Natural killer cell treated with Interleukin-12 subunit alpha and Interleukin-12 subunit beta and Interleukin-15 and Interleukin-18, amount 100 ng/mL, for 72 hours (primary cell): ENCODE measurements around the gene LRRTM4. TPM values are rescaled to one million over a fixed set of nuclear protein-coding genes. Genes with fewer than 3 reads are reported as not detected.

Experiments used
- ATAC-seq, 2 donors: fragments of 150-1000 bp; cut with Tn5 transposase in 1 of 2; sonication (Bioruptor Pico), chemical (Tn5 transposase) in 1 of 2; 2 replicates each; pipeline ENCODE4 v1.10.0; 2021
- DNase-seq: peaks from one replicate; pipeline ENCODE4 v3.0.0; 2022; ENCODE audit warnings: low spot score
- H3K27ac Mint-ChIP-seq, 2 donors: 1 replicate in 1 of 2; 2 replicates in 1 of 2; pipeline ENCODE4 v1.8.0; 2022; ENCODE audit warnings: mixed read lengths in 2 of 2, mild to moderate bottlenecking in 1 of 2, moderate library complexity in 1 of 2
- H3K27me3 Mint-ChIP-seq, 2 donors: 1 replicate in 1 of 2; 2 replicates in 1 of 2; pipeline ENCODE4 v1.8.0; 2022; ENCODE audit warnings: mixed read lengths in 2 of 2
- H3K36me3 Mint-ChIP-seq: one replicate; pipeline ENCODE4 v1.8.0; 2022; ENCODE audit warnings: mixed read lengths
- H3K4me1 Mint-ChIP-seq, 2 donors: 1 replicate in 1 of 2; 2 replicates in 1 of 2; pipeline ENCODE4 v1.8.0; 2022; ENCODE audit warnings: low read depth in 2 of 2, mixed read lengths in 2 of 2, mild to moderate bottlenecking in 1 of 2
- H3K4me3 Mint-ChIP-seq: one replicate; pipeline ENCODE4 v1.8.0; 2022; ENCODE audit warnings: mixed read lengths
- H3K9me3 Mint-ChIP-seq: 2 replicates; pipeline ENCODE4 v1.8.0; 2022; ENCODE audit warnings: mixed read lengths
- total RNA-seq, 2 donors: library from RNA; stranded (reverse); gene quantifications; one replicate each; pipeline ENCODE4 v1.2.3, GENCODE V29; 2022

LRRTM4 gene
- total RNA-seq, 2 donors from 2014 or later: not detected

DNA sequence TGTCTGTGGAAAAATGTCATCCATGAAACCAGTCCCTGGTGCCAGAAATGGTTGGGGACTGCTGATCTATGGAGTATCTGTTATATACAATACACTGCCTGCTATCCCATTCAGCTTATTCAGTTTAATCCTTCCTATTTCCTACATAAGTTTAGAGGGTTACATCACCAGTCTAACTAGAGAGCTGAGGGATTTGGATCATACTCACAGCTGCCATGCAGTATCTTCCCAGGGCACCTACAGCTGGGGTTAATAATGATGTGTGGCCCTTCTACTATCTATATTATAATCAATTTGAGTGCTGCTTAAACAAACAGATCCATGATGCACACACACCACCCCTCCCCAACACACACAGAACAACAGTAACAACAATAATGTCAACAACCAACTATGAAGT lies 524.0 kb downstream of the LRRTM4 start:
- no peaks in the 10 kb centered on the region for H3K4me1 Mint-ChIP-seq
- no peaks in the 10 kb centered on the region for H3K27me3 Mint-ChIP-seq
- H3K9me3 Mint-ChIP-seq: peaks cover 14% of the 10 kb centered on the region
- H3K36me3 Mint-ChIP-seq: no peaks in the 10 kb centered on the region
- H3K27ac Mint-ChIP-seq: no peak overlapping the region
- H3K4me3 Mint-ChIP-seq: no peak overlapping the region
- ATAC-seq: no peak
- no peak for DNase-seq

DNA sequence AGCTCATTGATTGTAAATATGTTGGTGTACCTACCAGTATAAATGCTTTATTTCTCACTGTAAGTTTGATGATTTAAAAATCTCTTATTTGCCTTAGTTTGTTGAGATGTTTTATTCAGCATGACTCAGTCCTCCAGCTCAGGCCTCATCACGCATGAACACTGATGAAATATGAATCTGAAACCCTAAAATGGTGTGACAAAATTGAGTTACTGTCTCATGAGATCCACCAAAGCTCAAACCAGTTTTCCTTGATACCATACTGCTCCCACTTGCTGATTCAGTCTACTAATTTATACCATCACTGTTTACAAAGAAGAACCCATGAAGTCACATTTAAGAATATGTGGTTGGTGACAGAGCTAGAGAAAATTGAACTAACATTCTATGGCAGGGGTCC lies 524.9 kb downstream of the LRRTM4 start:
- Mint-ChIP-seq H3K27ac (no peak overlapping the region), H3K36me3 (no peaks in the 10 kb centered on the region), H3K27me3 (no peaks in the 10 kb centered on the region), H3K9me3 (peaks cover 10% of the 10 kb centered on the region), H3K4me3 (no peak overlapping the region), H3K4me1 (no peaks in the 10 kb centered on the region)
- DNase-seq: no peak
- no peak for ATAC-seq

DNA sequence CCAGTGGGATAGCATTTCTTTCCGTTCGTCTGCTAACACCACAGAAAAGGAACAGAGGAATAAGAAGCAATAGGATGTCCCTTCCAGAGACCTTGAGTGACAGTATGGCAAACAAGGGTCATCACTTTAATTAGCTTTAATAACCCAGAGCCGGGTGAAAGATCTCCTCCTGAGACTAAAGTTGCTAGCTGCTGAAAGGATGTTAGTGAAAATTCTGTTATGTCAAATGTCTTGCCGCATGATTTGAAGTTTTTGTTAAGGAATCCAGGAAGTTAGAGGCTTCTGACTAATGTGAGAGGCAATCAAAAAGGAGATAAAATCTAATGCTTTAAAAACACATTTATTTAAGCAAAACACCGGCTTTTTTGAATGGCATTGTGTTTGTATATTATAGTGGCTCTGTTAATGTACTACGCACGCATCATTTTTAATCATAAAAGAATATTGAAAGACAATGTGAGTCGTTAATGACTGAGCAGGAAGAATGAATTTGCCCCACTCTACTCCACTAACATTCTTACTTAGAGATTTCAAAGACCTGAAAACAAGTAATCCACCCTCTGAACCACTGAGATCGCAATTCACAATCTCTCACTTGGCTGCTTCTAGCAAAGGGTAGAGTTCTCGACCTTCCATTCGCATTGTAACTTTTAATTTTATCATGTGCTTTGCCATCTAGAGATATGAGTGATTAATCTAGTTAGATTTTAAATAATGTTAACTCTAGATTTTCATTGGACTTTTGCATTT lies 536.6 kb downstream of the LRRTM4 start:
- H3K27me3 Mint-ChIP-seq: no peaks in the 10 kb centered on the region
- H3K4me1 Mint-ChIP-seq: no peaks in the 10 kb centered on the region
- H3K4me3 Mint-ChIP-seq: no peak overlapping the region
- no peak overlapping the region for H3K27ac Mint-ChIP-seq
- DNase-seq (no peak), ATAC-seq (no peak)
- peaks cover 15% of the 10 kb centered on the region for H3K9me3 Mint-ChIP-seq
- H3K36me3 Mint-ChIP-seq: peaks cover under 1% of the 10 kb centered on the region

DNA sequence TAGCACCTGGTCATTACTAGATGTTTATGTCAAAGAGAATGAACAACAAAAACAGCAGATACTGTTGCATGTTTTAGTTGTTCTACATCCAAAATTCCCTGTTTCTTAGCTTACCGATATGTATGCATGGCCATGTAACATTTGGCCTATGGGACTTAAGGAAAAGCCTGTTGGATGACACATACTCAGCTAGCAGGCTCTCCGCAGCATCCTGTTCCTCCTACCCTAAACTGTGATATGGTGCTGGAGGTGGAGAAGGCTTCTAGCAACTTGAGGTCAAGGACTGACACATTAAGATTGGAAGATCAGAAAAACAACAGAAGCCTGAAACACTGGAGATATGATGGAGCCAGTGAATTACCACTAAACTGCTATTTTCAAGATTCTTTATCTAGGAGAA lies 537.8 kb downstream of the LRRTM4 start:
- no peak overlapping the region for H3K4me3 Mint-ChIP-seq
- ATAC-seq: no peak
- H3K4me1 Mint-ChIP-seq: no peaks in the 10 kb centered on the region
- H3K9me3 Mint-ChIP-seq: peaks cover 11% of the 10 kb centered on the region
- no peak for DNase-seq
- H3K36me3 Mint-ChIP-seq: no peaks in the 10 kb centered on the region
- H3K27me3 Mint-ChIP-seq: no peaks in the 10 kb centered on the region
- no peak overlapping the region for H3K27ac Mint-ChIP-seq

DNA sequence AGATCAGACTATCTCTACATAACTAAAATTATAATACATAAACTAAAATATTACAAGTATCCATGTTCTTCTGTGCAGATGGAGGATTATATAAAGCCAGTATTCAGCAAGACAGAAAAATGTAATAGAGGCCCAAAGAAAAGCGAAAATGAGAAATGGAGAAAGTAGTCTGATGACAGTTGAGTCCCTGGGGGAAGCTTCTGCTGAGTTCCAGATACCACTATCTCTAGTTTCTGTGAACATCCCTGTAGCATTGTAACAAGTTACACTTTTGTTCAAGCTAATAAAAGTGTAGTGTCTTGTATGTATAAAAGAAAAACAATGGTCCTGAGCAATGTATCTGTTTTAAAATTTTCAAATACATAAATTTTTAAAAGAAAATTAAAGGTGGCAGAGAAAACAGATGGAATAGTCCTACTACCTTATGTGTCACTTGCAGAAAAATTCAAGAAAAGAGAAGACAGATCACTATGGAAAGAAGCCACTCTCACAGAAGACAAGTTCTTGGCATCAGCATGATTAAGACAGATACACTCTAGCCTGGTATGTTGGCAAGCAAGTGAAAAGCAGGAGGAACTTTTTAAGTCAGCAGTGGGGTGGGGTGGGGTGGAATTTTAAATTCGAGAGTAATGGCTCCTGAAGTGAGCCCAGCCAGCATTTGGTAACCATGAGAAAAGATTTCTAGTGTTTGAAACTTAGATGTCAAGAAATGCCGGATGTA lies 541.9 kb downstream of the LRRTM4 start:
- Mint-ChIP-seq H3K9me3 (peaks cover 12% of the 10 kb centered on the region), H3K36me3 (no peaks in the 10 kb centered on the region), H3K4me1 (no peaks in the 10 kb centered on the region), H3K4me3 (no peak overlapping the region), H3K27ac (no peak overlapping the region), H3K27me3 (no peaks in the 10 kb centered on the region)
- DNase-seq: no peak
- ATAC-seq: no peak

DNA sequence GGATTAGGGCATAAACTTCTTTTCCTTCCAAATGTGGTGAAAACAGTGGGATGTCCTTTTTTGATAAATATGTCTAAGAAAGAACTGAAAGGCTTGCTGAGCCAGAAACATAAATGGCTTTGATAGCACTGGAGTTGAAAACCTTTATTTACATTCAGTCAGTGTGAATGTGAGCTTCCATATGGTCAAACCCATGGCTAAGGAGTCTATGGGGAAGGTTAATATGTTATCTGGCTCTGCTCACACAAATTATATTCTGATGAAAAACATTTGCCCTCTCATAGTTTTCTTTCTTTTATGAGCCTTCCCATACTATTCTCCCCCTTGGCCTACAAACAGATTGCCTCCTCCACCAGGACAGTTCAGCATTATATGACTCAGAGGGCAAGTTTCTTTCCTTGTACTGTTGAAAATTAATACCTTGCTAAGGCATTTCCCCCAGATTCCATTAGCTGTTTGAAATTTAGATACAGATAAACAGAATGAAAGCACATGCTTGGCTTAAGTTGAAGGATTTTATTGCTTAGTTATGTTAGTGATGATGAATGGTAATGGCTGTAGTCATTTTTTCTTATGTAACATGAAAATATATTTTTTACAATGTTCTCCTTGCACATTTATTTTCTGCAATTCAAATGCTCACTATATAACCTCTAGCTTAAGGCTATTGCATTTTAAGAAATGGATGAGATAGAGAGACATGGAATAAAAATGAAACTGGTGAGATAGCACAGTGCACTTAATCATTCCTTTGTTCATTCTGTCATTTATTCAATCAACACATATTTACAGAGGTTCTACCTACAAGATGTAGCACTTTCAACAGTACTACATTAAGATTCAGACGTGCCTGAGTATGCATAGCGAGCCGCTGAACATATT lies 544.1 kb downstream of the LRRTM4 start:
- H3K36me3 Mint-ChIP-seq: no peaks in the 10 kb centered on the region
- no peak overlapping the region for H3K4me3 Mint-ChIP-seq
- no peak for ATAC-seq

DNA sequence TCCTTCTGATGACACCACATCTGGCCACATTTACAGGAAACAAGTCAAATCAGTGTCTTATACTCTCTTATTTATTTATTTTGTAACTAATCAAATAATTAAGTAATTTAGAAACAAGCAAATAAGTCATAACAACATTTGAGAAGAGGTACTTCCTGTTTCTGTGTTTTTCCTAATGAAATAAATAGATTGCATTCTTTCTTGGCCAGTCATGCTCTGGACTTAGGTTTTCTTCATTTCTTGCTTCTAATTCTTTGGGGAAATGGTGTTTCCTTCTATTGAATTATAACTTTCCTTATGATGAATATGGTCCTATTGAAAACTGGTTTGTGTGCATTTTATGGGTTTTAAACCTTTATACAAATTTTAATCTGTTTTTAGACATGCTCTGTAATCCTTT lies 546.4 kb downstream of the LRRTM4 start:
- Mint-ChIP-seq H3K27ac (no peak overlapping the region), H3K4me1 (no peaks in the 10 kb centered on the region), H3K4me3 (no peak overlapping the region), H3K36me3 (no peaks in the 10 kb centered on the region), H3K27me3 (no peaks in the 10 kb centered on the region), H3K9me3 (peaks cover 10% of the 10 kb centered on the region)
- ATAC-seq (no peak), DNase-seq (no peak)

More for the DNA sequence above, 544.1 kb downstream of the LRRTM4 start:
- Mint-ChIP-seq H3K4me1 (no peaks in the 10 kb centered on the region), H3K27me3 (no peaks in the 10 kb centered on the region), H3K9me3 (peaks cover 8% of the 10 kb centered on the region), H3K27ac (no peak overlapping the region)
- DNase-seq: no peak

DNA sequence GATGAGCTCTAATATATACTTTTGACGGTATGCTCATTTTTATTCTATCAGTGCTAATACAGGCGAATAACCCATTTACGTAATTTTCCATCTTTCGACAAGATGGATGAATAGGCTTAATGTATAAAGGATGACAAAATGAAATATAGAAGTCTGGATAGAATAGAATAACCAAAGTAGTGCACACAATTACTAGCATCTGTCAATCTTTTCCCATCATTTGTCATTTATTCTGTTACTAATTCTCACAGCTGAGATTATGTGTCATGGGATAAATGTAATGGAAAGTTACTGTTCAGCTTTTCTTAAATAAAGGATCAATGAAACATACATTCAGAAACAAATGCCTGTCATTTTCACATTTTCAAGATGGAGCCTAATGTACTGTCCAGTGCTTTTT lies 548.6 kb downstream of the LRRTM4 start:
- H3K4me3 Mint-ChIP-seq: no peak overlapping the region
- ATAC-seq (no peak), DNase-seq (no peak)
- peaks cover 11% of the 10 kb centered on the region for H3K9me3 Mint-ChIP-seq
- no peaks in the 10 kb centered on the region for H3K4me1 Mint-ChIP-seq
- no peaks in the 10 kb centered on the region for H3K36me3 Mint-ChIP-seq
- no peak overlapping the region for H3K27ac Mint-ChIP-seq
- H3K27me3 Mint-ChIP-seq: no peaks in the 10 kb centered on the region

DNA sequence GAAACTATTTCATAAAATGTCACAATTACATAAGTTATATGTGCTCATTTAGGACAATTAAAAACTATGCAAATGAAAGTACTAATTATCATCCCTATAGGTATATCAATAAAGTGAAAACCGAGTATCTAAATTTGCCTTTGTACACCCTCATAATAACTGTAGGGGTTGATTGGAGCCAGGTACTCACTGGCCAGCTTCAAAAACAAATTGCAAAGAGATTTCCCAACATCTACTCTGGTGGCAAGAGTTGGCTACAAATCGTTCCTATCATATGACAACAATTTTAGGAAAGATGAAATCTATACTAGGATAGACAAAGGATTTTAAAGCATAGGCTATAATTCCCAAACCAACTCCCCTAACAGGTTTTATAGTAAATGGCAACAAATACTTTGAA lies 556.4 kb downstream of the LRRTM4 start:
- Mint-ChIP-seq H3K36me3 (no peaks in the 10 kb centered on the region), H3K27ac (no peak overlapping the region), H3K27me3 (no peaks in the 10 kb centered on the region), H3K4me3 (no peak overlapping the region), H3K9me3 (peaks cover 13% of the 10 kb centered on the region), H3K4me1 (no peaks in the 10 kb centered on the region)
- ATAC-seq (no peak), DNase-seq (no peak)

DNA sequence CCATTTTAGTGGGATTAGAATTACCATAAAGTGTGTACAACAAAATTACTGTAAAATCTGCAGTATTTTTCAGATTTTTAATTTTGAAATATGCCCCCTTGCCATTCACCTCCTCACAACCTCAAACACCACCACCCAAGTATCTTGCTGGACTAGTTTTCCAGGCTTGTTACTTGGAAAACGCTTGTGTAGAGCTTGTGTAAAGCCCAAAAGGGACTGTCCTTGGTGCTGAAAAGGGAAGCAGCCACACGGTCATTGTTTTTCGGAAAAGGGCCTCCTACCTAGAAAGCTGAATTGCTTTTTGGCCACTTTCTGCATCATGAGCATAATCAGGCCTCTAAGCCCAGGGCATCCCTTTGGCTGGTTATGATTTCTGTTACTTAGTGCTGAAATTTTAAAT lies 563.4 kb downstream of the LRRTM4 start:
- ATAC-seq (no peak), DNase-seq (no peak)
- Mint-ChIP-seq H3K4me1 (no peaks in the 10 kb centered on the region), H3K9me3 (peaks cover 8% of the 10 kb centered on the region), H3K27me3 (no peaks in the 10 kb centered on the region), H3K27ac (no peak overlapping the region), H3K36me3 (no peaks in the 10 kb centered on the region), H3K4me3 (no peak overlapping the region)

DNA sequence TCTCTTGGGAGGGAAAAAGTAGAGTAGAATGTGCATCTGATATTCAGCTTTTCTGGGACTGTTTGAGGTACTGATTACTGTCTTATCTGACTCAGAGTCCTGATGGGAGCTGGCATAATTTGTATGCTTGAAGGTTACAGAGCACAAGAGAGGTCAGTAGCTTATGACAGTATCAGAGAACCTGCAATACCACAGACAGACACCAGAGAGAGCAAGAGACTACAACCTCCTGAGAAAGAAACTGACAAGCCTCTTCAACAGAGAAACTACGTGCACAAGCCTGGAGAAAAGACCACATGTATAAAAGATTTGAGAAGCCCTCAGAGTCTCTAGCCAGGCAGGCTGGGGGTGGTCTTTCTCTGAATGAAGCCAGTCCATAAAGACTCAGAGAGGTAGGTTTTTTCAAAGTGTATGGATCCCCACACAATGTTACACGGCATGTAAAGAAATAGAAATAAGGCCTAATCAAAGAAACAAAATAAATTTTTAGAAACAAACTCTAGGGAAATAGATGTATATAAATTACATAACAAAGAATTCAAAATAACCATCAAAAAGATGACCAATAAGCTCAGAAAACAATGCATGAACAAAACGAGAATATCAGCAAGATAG lies 568.3 kb downstream of the LRRTM4 start:
- ATAC-seq: no peak
- H3K9me3 Mint-ChIP-seq: peaks cover 19% of the 10 kb centered on the region
- no peaks in the 10 kb centered on the region for H3K27me3 Mint-ChIP-seq
- no peak overlapping the region for H3K4me3 Mint-ChIP-seq
- no peaks in the 10 kb centered on the region for H3K36me3 Mint-ChIP-seq
- H3K27ac Mint-ChIP-seq: no peak overlapping the region
- no peaks in the 10 kb centered on the region for H3K4me1 Mint-ChIP-seq
- no peak for DNase-seq

DNA sequence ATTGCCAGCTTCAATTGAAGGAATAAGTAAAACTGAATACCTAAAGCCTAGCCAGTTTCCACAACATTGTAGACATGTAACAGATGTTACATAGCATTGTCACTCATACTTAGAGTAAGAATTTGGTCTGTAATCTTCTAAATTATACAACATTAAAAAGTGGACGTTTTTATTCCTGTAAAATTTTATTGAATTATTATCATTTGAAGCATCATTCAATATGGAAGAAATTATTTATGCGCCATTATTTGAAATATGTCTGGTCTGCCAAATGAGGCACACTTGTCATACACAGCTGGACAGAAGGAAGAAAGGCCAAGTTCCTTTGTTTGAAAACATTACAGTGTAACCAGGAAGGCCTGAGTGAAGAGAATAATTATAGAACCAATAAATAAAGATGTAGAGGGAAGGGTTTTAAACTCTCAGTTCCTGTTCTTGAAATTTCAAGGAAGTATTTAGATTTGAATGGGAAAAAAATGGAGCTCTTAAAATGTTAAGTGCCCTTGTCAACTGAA lies 575.5 kb downstream of the LRRTM4 start:
- Mint-ChIP-seq H3K4me3 (no peak overlapping the region), H3K4me1 (no peaks in the 10 kb centered on the region), H3K27me3 (no peaks in the 10 kb centered on the region), H3K9me3 (peaks cover 15% of the 10 kb centered on the region), H3K36me3 (peaks cover 10% of the 10 kb centered on the region), H3K27ac (no peak overlapping the region)
- DNase-seq (no peak), ATAC-seq (no peak)

DNA sequence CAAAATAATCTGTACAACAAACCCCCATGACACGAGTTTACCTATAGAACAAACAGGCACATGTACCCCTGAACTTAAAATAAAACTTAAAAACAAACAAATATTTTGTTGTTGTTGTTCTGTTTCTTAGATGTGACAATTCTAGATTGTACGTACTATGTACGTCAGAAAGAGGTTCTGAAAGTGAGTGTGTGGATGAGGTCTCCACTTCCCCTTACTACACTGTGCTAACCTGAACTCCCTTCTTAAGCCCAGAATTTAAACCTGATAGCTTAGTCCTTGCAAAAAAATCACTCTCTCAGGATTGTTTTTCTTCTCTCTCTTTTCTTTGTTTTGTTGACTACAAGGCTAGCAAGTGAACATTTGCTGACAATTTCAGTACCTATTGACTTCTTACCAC lies 581.6 kb downstream of the LRRTM4 start:
- ATAC-seq (no peak), DNase-seq (no peak)
- H3K4me1 Mint-ChIP-seq: no peaks in the 10 kb centered on the region
- peaks cover 10% of the 10 kb centered on the region for H3K36me3 Mint-ChIP-seq
- peaks cover 14% of the 10 kb centered on the region for H3K9me3 Mint-ChIP-seq
- no peak overlapping the region for H3K27ac Mint-ChIP-seq
- no peak overlapping the region for H3K4me3 Mint-ChIP-seq
- H3K27me3 Mint-ChIP-seq: no peaks in the 10 kb centered on the region
